ENCODE data around the gene RAC3. TPM values are rescaled to one million over a fixed set of nuclear protein-coding genes. Genes with fewer than 3 reads are reported as not detected.
A peak's percentile ranks its signal among the peaks of the same experiment; 100 is the strongest.

Gene RAC3
- total and polyA plus RNA-seq, 2 donors, result 4.7 to 6.9 TPM

DNA sequence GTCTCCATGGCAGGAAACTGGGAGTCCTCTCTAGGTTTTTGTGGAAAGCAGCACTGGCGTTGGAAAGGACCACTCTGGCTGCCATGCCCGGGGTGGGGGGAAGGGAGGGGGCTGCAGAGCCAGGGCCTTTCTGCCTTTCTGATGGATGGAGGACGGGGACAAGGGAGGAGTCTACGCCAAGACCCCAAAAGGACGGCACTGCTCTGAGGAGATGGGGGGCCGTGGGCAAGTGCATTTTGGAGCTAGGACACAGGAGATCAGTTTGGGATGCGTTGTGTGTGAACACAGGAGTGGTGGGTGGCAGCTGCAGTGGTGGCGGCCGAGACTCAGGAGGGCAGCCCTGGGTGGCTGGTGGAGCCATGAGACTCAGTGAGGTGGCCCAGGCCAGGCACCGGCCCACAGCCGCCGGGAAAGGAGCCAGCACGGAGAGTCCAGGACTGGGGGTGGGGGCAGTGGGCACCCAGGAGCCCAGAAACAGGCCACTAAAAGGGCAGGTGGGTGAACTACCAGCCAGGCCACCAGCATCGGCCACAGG, 10.8 kb upstream of the RAC3 start:
- Histone ChIP-seq H3K36me3 (ENCODE audit: control insufficient read depth in 2 of 2, insufficient read depth in 2 of 2, low read length in 1 of 2) (peaks cover 10 to 16% of the 10 kb centered on the region in 2 donors), H3K4me3 (ENCODE audit: low read length in 2 of 2) (no peak overlapping the region), H3K4me1 (ENCODE audit: control insufficient read depth in 2 of 2, insufficient read depth in 2 of 2, low read length in 2 of 2) (peaks cover 14 to 35% of the 10 kb centered on the region in 2 donors), H3K27ac (ENCODE audit: low read depth in 1 of 2, low read length in 1 of 2) (no peak overlapping the region), H3K9me3 (ENCODE audit: control insufficient read depth in 2 of 2, insufficient read depth in 1 of 2, low read length in 1 of 2) (peaks cover 0 to 5% of the 10 kb centered on the region in 2 donors), H3K27me3 (ENCODE audit: control insufficient read depth in 2 of 2, insufficient read depth in 1 of 2, low read length in 1 of 2) (no peaks in the 10 kb centered on the region)
- WGBS, result 96% methylated on average over 14 of the region's 14 CpGs
- DNase-seq (ENCODE audit: low read depth in 6 of 9, low spot score in 9 of 9), result no peak

DNA sequence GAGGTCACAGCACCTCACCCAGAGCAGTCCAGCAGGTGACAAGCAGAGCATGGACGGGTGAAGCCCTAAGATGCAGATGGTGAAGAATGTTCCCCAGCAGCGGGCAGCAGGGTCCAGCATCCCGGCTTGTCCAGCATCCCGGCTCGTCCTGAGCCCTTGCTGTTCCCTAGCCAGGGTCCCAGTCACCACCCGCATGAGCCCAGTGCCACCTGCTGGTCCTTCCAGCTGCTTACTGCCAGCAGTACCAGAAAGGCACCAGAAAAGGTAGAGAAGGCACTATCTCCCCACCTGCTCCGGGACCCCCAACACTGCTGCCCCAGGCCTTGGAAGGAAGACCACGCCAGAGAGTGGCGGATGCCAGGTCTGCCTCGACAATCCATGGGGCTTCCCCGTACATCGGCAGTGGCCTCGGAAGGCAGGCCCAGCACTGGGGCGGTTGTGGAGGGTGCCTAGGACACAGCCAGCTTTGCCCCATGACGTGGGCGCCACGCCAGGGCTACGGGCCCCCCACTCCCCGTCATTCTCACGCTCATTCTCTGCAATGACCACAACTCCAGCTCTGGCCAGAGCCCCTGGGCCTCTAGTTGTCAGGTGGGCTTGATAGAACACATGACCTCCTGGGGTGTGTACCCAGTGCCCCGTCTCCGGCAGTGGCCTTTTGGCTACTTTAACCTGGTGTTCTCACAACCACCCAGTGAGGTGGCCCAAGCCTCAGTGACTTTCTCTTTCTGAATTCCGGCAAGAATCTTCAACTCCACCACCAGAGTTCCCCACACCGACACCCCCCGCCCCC, 10.2 kb upstream of the RAC3 start:
- Histone ChIP-seq H3K27ac (ENCODE audit: low read depth in 1 of 2, low read length in 1 of 2) (no peak overlapping the region), H3K9me3 (ENCODE audit: control insufficient read depth in 2 of 2, insufficient read depth in 1 of 2, low read length in 1 of 2) (peaks cover 0 to 5% of the 10 kb centered on the region in 2 donors), H3K4me3 (ENCODE audit: low read length in 2 of 2) (peak overlapping the region; percentile 70 to 84), H3K27me3 (ENCODE audit: control insufficient read depth in 2 of 2, insufficient read depth in 1 of 2, low read length in 1 of 2) (no peaks in the 10 kb centered on the region), H3K4me1 (ENCODE audit: control insufficient read depth in 2 of 2, insufficient read depth in 2 of 2, low read length in 2 of 2) (peaks cover 14 to 35% of the 10 kb centered on the region in 2 donors), H3K36me3 (ENCODE audit: control insufficient read depth in 2 of 2, insufficient read depth in 2 of 2, low read length in 1 of 2) (peaks cover 14 to 20% of the 10 kb centered on the region in 2 donors)
- WGBS, result 67% methylated on average over 25 of the region's 25 CpGs
- DNase-seq (ENCODE audit: low read depth in 6 of 9, low spot score in 9 of 9), result peak in 4 of 9 donors; percentile 37 to 72 (median 58)

DNA sequence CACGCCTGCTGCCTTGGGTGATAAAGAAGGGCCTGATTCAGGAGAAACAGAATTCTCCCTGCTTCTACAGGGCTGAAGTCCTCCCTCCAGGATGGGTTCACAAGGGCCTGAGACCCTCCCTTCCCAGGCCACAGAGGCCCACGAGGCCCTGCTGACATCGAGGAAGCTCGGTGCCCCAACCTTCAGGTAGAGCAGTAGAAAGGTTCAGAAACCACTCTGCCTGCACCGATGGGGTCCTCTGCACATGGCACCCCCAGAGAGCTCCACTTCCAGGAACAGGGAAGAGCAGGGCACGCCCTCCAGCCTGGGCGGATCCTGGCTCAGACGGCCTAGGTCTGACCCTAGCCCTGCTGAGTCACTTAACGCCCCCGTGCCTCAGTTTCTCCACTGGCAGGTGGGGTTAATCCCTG, 9.6 kb upstream of the RAC3 start:
- Histone ChIP-seq H3K4me1 (ENCODE audit: control insufficient read depth in 2 of 2, insufficient read depth in 2 of 2, low read length in 2 of 2) (peaks cover 14 to 35% of the 10 kb centered on the region in 2 donors), H3K27ac (ENCODE audit: low read depth in 1 of 2, low read length in 1 of 2) (no peak overlapping the region), H3K9me3 (ENCODE audit: control insufficient read depth in 2 of 2, insufficient read depth in 1 of 2, low read length in 1 of 2) (peaks cover 0 to 5% of the 10 kb centered on the region in 2 donors), H3K36me3 (ENCODE audit: control insufficient read depth in 2 of 2, insufficient read depth in 2 of 2, low read length in 1 of 2) (peaks cover 15 to 20% of the 10 kb centered on the region in 2 donors), H3K27me3 (ENCODE audit: control insufficient read depth in 2 of 2, insufficient read depth in 1 of 2, low read length in 1 of 2) (no peaks in the 10 kb centered on the region), H3K4me3 (ENCODE audit: low read length in 2 of 2) (peak overlapping the region; percentile 70 to 84)
- WGBS, result 11% methylated on average over 10 of the region's 10 CpGs
- DNase-seq (ENCODE audit: low read depth in 6 of 9, low spot score in 9 of 9), result no peak

DNA sequence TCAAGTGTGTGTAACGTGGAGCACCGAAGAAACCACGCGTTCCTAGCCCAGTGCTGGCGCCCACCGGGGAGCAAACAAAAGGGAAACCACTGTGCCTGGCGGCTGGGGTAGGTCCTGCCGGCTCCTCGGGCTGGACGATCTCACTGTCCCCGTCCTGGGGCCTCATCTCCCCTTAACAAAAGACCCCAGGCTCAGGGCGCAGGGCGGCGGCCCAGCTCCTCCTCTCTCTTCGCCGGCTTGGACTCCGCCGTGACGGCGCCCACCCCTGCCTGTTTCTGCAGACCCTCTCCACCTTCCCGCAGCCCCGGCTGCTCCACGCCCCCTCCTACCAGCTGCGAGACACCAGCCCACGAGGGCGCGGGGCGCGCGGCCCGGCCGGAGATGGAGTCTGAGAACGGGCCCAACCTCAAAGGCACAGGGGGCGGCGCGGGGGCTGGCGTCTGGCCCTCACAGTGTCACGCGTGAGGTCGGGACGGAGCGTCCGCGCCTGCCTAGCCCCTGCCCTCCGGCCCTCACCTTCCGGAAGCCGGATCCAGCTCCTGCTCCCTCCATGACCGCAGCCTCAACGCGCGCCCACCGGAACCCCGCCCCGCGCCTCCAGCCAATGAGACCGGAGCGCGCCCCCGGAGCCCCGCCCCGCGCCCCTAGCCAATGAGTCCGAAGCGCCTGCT, 9.0 kb upstream of the RAC3 start, which contains the start of gene CENPX:
Gene CENPX (minus strand): TSS at position 569 of the 671 bp plus-strand sequence. CDS start 17 bp downstream, at position 552.
- peak within 1 kb of the TSS; percentile 75 to 84 for H3K4me3 ChIP-seq (ENCODE audit: low read length in 2 of 2)
- H3K9me3 ChIP-seq (ENCODE audit: control insufficient read depth in 2 of 2, insufficient read depth in 1 of 2, low read length in 1 of 2), result peaks cover 0 to 3% of the 10 kb centered on the region in 2 donors
- H3K27ac ChIP-seq (ENCODE audit: low read depth in 1 of 2, low read length in 1 of 2), result peak within 1 kb of the TSS in 1 of 2 donors; percentile 43
- H3K4me1 ChIP-seq (ENCODE audit: control insufficient read depth in 2 of 2, insufficient read depth in 2 of 2, low read length in 2 of 2), result peaks cover 14 to 35% of the 10 kb centered on the region in 2 donors
- no peak for DNase-seq (ENCODE audit: low read depth in 6 of 9, low spot score in 9 of 9)
- no peaks in the 10 kb centered on the region for H3K27me3 ChIP-seq (ENCODE audit: control insufficient read depth in 2 of 2, insufficient read depth in 1 of 2, low read length in 1 of 2)
- under 1% methylated on average over 64 of the region's 64 CpGs for WGBS
- peaks cover 18 to 20% of the 10 kb centered on the region in 2 donors for H3K36me3 ChIP-seq (ENCODE audit: control insufficient read depth in 2 of 2, insufficient read depth in 2 of 2, low read length in 1 of 2)

DNA sequence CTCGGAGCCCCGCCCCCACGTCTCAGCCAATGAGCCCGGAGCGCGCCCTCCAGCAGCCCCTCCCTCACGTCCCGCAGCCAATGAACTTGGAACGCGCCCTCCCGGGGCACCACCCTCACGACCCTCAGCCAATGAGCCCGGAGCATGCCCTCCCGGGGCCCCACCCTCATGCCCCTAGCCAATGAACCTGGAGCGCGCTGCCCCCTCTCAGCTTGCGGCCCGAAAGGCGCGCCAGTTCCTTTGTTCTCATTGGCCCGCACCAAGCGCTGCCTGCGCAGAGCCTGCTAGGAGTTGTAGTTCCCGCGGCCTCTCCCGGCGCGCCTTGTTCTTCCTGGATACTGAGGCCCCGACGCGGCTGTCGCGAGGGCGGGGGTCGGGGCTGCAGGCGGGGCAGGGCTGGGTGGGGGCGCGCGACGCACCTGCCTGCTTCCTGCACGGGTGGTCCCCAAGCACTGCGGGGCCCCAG, 8.5 kb upstream of the RAC3 start, which contains the start of gene LRRC45:
Gene LRRC45 (plus strand): TSS at position 325 of the 466 bp plus-strand sequence. CDS start 339 bp downstream, outside the sequence.
- WGBS, result under 1% methylated on average over 42 of the region's 42 CpGs
- Histone ChIP-seq H3K27ac (ENCODE audit: low read depth in 1 of 2, low read length in 1 of 2) (peak within 1 kb of the TSS in 1 of 2 donors; percentile 43), H3K4me1 (ENCODE audit: control insufficient read depth in 2 of 2, insufficient read depth in 2 of 2, low read length in 2 of 2) (peaks cover 14 to 35% of the 10 kb centered on the region in 2 donors), H3K4me3 (ENCODE audit: low read length in 2 of 2) (peak within 1 kb of the TSS; percentile 75 to 84), H3K27me3 (ENCODE audit: control insufficient read depth in 2 of 2, insufficient read depth in 1 of 2, low read length in 1 of 2) (no peaks in the 10 kb centered on the region), H3K9me3 (ENCODE audit: control insufficient read depth in 2 of 2, insufficient read depth in 1 of 2, low read length in 1 of 2) (no peaks in the 10 kb centered on the region), H3K36me3 (ENCODE audit: control insufficient read depth in 2 of 2, insufficient read depth in 2 of 2, low read length in 1 of 2) (peaks cover 21 to 22% of the 10 kb centered on the region in 2 donors)
- peak; percentile 92 to 100 (median 98) for DNase-seq (ENCODE audit: low read depth in 6 of 9, low spot score in 9 of 9)

DNA sequence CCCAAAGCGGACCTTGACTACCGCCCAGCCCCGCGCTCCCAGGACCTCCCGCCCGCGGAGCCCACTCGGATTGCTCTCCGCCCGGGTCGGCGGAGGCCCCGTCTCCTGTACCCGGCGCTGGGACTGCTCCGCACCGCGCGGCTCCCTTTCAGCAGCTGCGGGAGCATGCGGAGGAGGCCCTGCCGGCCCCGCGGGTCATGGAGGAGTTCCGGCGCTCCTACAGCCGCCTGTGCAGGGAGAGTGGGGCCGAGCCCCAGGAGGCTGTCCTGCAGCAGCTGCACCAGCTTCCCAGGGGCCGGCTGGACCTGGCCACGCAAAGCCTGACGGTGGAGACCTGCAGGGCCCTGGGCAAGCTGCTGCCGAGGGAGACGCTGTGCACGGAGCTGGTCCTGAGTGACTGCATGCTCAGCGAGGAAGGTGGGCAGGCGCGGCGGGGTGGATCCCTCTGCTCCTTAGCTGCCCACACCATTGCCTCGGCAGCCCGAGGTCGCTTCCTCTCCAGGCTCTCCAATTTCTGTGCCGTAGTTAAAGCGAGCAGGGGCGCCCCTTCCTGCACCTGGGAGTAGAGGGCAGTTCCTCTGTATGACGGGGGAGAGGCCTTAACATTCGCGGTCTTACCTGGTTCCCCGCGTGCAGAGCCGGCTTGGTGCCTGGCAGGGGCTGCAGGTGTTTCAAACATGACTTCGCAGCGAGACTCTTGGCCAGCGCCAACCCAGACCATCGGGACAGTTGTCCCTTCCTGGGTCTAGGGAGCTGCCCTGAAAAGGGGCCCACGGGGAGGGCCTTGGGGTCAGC, 7.8 kb upstream of the RAC3 start:
- H3K27ac ChIP-seq (ENCODE audit: low read depth in 1 of 2, low read length in 1 of 2), result no peak overlapping the region
- DNase-seq (ENCODE audit: low read depth in 6 of 9, low spot score in 9 of 9), result peak in 1 of 9 donors; percentile 48
- 5% methylated on average over 55 of the region's 55 CpGs for WGBS
- no peaks in the 10 kb centered on the region for H3K9me3 ChIP-seq (ENCODE audit: control insufficient read depth in 2 of 2, insufficient read depth in 1 of 2, low read length in 1 of 2)
- no peaks in the 10 kb centered on the region for H3K27me3 ChIP-seq (ENCODE audit: control insufficient read depth in 2 of 2, insufficient read depth in 1 of 2, low read length in 1 of 2)
- H3K4me3 ChIP-seq (ENCODE audit: low read length in 2 of 2), result peak overlapping the region; percentile 67 to 75
- peaks cover 14 to 35% of the 10 kb centered on the region in 2 donors for H3K4me1 ChIP-seq (ENCODE audit: control insufficient read depth in 2 of 2, insufficient read depth in 2 of 2, low read length in 2 of 2)
- H3K36me3 ChIP-seq (ENCODE audit: control insufficient read depth in 2 of 2, insufficient read depth in 2 of 2, low read length in 1 of 2), result peaks cover 22 to 23% of the 10 kb centered on the region in 2 donors

DNA sequence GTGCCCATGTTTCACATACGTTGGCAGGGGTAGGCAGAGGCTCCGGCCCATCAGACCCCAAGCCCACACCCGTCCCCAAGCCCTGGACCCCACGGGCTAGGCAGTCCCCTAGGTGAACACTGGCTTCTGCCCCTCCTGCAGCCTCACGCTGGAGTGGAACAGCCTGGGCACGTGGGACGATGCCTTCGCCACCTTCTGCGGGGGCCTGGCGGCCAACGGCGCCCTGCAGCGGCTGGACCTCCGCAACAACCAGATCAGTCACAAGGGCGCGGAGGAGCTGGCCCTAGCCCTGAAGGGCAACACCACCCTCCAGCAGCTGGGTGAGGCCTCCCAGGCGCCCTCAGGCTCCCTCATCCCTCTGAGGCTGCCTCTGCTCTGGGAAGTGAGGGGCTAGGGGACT, 6.6 kb upstream of the RAC3 start:
- Histone ChIP-seq H3K27ac (ENCODE audit: low read depth in 1 of 2, low read length in 1 of 2) (no peak overlapping the region), H3K27me3 (ENCODE audit: control insufficient read depth in 2 of 2, insufficient read depth in 1 of 2, low read length in 1 of 2) (peaks cover 0 to 2% of the 10 kb centered on the region in 2 donors), H3K4me1 (ENCODE audit: control insufficient read depth in 2 of 2, insufficient read depth in 2 of 2, low read length in 2 of 2) (peaks cover 14 to 34% of the 10 kb centered on the region in 2 donors), H3K9me3 (ENCODE audit: control insufficient read depth in 2 of 2, insufficient read depth in 1 of 2, low read length in 1 of 2) (no peaks in the 10 kb centered on the region), H3K36me3 (ENCODE audit: control insufficient read depth in 2 of 2, insufficient read depth in 2 of 2, low read length in 1 of 2) (peaks cover 22 to 23% of the 10 kb centered on the region in 2 donors), H3K4me3 (ENCODE audit: low read length in 2 of 2) (no peak overlapping the region)
- no peak for DNase-seq (ENCODE audit: low read depth in 6 of 9, low spot score in 9 of 9)
- 98% methylated on average over 17 of the region's 17 CpGs for WGBS

DNA sequence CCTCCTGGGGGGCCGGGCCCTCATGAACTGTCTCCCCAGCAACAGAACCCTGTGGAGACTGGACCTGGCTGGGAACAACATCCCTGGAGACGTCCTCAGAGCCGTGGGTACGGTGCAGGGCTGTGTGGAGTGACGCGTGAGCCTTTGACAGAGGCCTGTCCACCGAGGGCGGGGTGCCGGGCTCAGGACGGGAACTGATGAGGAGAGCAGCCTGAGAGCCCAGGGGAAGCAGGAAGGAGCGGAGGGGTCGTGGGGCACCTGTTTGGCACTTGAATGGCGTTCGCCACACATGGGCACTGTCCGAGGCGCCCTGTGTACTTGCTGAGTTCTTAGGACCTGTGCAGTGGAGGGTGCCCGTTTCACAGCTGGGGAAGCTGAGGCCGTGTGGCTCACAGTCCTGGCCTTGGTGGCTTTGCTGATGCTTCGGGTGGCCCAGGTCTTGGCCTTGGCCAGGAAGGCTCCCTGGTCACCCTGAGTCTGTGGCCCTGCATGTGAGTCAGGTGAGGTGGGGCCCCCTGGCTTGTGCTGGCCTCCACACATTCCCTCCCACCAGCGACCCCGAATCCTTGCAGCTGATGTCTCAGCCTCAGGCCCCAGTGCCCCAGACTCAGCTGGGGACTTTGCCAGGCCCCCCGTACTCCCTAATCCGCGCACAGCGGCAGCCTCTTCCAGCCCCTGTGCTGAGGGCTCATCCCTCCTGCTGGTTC, 5.9 kb upstream of the RAC3 start:
- H3K27ac ChIP-seq (ENCODE audit: low read depth in 1 of 2, low read length in 1 of 2), result no peak overlapping the region
- H3K36me3 ChIP-seq (ENCODE audit: control insufficient read depth in 2 of 2, insufficient read depth in 2 of 2, low read length in 1 of 2), result peaks cover 22 to 23% of the 10 kb centered on the region in 2 donors
- WGBS, result 98% methylated on average over 25 of the region's 25 CpGs
- H3K9me3 ChIP-seq (ENCODE audit: control insufficient read depth in 2 of 2, insufficient read depth in 1 of 2, low read length in 1 of 2), result no peaks in the 10 kb centered on the region
- peaks cover 19 to 41% of the 10 kb centered on the region in 2 donors for H3K4me1 ChIP-seq (ENCODE audit: control insufficient read depth in 2 of 2, insufficient read depth in 2 of 2, low read length in 2 of 2)
- peaks cover 0 to 8% of the 10 kb centered on the region in 2 donors for H3K27me3 ChIP-seq (ENCODE audit: control insufficient read depth in 2 of 2, insufficient read depth in 1 of 2, low read length in 1 of 2)
- DNase-seq (ENCODE audit: low read depth in 6 of 9, low spot score in 9 of 9), result no peak
- H3K4me3 ChIP-seq (ENCODE audit: low read length in 2 of 2), result no peak overlapping the region

Measured in thymus (tissue), 11 donors.